ENCODE data around the gene CERT1. TPM values are rescaled to one million over a fixed set of nuclear protein-coding genes. Genes with fewer than 3 reads are reported as not detected.

The CERT1 gene
- total and polyA plus RNA-seq, 9 of the 15 experiments (the other 6 are each of a cell fraction or from before 2014, with no cell fraction given): 3.4 to 24.7 (median 9.8) TPM

- TF ChIP-seq, protein P1, sequence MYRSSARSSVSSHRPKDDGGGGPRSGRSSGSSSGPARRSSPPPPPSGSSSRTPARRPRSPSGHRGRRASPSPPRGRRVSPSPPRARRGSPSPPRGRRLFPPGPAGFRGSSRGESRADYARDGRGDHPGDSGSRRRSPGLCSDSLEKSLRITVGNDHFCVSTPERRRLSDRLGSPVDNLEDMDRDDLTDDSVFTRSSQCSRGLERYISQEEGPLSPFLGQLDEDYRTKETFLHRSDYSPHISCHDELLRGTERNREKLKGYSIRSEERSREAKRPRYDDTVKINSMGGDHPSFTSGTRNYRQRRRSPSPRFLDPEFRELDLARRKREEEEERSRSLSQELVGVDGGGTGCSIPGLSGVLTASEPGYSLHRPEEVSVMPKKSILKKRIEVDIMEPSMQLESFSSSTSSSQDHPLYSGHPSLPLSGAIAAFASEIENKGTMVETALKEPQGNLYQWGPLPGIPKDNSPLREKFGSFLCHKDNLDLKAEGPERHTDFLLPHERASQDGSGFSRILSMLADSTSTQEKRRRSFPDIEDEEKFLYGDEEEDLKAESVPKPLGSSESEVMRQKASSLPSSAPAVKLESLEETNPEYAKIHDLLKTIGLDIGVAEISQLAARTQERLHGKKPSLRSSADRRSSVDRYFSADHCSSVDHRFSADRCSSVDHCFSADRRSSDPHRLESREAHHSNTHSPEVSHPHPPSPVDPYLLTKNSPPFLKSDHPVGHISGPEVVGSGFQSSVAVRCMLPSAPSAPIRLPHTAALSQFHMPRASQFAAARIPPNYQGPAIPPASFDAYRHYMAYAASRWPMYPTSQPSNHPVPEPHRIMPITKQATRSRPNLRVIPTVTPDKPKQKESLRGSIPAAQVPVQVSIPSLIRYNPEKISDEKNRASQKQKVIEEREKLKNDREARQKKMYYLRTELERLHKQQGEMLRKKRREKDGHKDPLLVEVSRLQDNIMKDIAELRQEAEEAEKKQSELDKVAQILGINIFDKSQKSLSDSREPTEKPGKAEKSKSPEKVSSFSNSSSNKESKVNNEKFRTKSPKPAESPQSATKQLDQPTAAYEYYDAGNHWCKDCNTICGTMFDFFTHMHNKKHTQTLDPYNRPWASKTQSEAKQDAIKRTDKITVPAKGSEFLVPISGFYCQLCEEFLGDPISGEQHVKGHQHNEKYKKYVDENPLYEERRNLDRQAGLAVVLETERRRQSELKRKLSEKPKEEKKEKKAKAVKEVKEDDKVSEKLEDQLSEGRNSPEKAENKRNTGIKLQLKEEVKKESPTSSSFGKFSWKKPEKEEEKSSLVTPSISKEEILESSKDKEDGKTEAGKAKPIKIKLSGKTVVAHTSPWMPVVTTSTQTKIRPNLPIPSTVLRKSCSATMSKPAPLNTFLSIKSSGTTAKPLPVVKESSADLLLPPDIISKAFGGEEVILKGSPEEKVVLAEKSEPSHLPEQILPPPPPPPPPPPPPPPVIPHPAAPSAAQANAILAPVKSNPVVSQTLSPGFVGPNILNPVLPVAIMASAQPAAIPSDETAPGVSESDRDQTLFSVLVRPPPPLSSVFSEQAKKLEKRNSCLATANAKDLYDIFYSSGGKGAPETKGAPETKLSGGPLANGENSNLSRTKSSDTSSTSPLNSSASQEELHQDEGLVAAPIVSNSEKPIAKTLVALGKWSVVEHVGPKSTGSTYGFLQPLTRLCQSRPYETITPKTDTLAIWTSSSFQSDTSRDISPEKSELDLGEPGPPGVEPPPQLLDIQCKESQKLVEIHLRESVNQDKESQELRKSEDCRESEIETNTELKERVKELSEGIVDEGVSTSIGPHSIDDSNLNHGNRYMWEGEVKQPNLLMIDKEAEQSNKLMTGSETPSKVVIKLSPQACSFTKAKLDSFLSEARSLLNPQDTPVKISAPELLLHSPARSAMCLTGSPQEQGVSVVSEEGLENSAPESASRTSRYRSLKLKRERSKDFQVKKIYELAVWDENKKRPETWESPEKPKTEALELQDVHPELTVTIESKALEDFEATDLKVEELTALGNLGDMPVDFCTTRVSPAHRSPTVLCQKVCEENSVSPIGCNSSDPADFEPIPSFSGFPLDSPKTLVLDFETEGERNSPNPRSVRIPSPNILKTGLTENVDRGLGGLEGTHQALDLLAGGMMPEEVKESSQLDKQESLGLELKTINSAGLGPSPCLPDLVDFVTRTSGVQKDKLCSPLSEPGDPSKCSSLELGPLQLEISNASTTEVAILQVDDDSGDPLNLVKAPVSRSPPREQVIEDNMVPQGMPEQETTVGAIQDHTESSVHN (IDR thresholded peaks at IDR 0.05; ENCODE audit: borderline replicate concordance in 1 of 2, low read depth in 1 of 2): no peak
- TF ChIP-seq DNMT1 (IDR thresholded peaks at IDR 0.05) (no peak), MBD1 (CRISPR knock-in tag; IDR thresholded peaks at IDR 0.05) (no peak), BRF2 (IDR thresholded peaks at IDR 0.05; ENCODE audit: borderline replicate concordance, insufficient read depth, insufficient read length) (no peak), ZNF274 (IDR thresholded peaks at IDR 0.05; ENCODE audit: borderline replicate concordance, low read depth, low read length) (no peak), RBM34 (IDR thresholded peaks at IDR 0.05; ENCODE audit: borderline replicate concordance, insufficient read depth, low read length) (no peak), JUND (IDR thresholded peaks at IDR 0.05; ENCODE audit: borderline replicate concordance, low read depth, low read length) (no peak), JUND (tag; IDR thresholded peaks at IDR 0.05; ENCODE audit: borderline replicate concordance, low read depth, low read length) (no peak), ZNF140 (CRISPR knock-in tag; IDR thresholded peaks at IDR 0.05) (no peak)
- TF ChIP-seq, protein P2, sequence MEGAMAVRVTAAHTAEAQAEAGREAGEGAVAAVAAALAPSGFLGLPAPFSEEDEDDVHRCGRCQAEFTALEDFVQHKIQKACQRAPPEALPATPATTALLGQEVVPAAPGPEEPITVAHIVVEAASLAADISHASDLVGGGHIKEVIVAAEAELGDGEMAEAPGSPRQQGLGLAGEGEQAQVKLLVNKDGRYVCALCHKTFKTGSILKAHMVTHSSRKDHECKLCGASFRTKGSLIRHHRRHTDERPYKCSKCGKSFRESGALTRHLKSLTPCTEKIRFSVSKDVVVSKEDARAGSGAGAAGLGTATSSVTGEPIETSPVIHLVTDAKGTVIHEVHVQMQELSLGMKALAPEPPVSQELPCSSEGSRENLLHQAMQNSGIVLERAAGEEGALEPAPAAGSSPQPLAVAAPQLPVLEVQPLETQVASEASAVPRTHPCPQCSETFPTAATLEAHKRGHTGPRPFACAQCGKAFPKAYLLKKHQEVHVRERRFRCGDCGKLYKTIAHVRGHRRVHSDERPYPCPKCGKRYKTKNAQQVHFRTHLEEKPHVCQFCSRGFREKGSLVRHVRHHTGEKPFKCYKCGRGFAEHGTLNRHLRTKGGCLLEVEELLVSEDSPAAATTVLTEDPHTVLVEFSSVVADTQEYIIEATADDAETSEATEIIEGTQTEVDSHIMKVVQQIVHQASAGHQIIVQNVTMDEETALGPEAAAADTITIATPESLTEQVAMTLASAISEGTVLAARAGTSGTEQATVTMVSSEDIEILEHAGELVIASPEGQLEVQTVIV (CRISPR knock-in tag; IDR thresholded peaks at IDR 0.05; ENCODE audit: borderline replicate concordance): no peak
Measured at GRCh38 chr5:75384218-75384617, 127.2 kb downstream of the CERT1 start (continued).
